ENCODE data around the gene TAGLN3.

GRCh38 chr3:111980716-111981456, 17.8 kb upstream of the TAGLN3 start:
- no peak for TF ChIP-seq CTCF (conservative IDR thresholded peaks at IDR 0.05 in 1 of 2, IDR thresholded peaks at IDR 0.05 in 1 of 2; ENCODE audit: low read depth in 1 of 2, low read length in 2 of 2)
- no peak for TF ChIP-seq EZH2 (IDR thresholded peaks at IDR 0.05; ENCODE audit: low read length, missing control alignments)
